GM12873 (cell line): ENCODE data around the gene PCARE.

ENCODE experiments used
- TF ChIP-seq, protein P1 (sequence below): IDR thresholded peaks from 2 replicates; pipeline ENCODE4 v1.5.1; 2012; ENCODE audit warnings: low read depth, mild to moderate bottlenecking, moderate library complexity, low read length, control low read depth; ENCODE audit not compliant: insufficient read depth; ENCODE audit errors: missing control alignments

PCARE gene

DNA sequence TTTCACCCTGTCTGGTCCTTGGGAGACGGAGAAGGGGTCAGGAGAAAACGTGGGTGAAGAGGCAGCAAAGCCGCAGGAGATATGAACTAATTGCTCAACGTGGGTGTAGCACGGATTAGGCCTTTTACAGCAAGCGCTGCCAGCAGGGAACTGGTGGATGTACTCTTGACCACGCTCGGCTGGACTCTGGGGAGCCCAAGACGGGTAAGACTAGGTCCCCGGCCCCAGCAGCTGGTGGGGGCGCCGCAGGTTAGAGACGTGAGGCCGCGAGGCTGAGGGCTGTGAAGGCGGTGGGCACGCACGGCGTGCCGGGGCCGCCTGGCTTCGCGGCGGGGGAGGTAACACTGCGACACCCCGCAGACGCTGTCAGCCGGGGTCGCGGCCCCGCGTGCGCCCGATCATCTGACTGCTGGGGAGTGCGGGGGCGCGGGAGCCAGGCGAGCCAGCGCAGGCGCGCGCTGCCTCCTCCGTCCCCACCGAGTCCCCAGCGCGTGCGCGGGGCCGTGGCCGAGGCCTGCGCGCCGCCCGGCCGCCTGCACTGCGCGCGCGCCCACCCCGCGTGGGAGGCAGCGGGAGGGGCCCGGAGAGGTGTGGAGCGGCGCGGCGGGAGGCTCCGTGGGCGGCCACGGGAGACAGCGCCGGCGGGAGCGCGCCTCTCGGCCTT lies 40.8 kb upstream of the PCARE start, which contains the start of gene CLIP4:
Gene CLIP4 (plus strand): TSS at position 470 of the 664 bp plus-strand sequence. CDS start 5,974 bp downstream, outside the sequence.
- TF ChIP-seq, protein P1, sequence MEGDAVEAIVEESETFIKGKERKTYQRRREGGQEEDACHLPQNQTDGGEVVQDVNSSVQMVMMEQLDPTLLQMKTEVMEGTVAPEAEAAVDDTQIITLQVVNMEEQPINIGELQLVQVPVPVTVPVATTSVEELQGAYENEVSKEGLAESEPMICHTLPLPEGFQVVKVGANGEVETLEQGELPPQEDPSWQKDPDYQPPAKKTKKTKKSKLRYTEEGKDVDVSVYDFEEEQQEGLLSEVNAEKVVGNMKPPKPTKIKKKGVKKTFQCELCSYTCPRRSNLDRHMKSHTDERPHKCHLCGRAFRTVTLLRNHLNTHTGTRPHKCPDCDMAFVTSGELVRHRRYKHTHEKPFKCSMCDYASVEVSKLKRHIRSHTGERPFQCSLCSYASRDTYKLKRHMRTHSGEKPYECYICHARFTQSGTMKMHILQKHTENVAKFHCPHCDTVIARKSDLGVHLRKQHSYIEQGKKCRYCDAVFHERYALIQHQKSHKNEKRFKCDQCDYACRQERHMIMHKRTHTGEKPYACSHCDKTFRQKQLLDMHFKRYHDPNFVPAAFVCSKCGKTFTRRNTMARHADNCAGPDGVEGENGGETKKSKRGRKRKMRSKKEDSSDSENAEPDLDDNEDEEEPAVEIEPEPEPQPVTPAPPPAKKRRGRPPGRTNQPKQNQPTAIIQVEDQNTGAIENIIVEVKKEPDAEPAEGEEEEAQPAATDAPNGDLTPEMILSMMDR = no peak

- TF ChIP-seq, protein P1 = no peak
These were observed 40.2 kb upstream of the PCARE start for GRCh38 chr2:29114586-29114945.

DNA sequence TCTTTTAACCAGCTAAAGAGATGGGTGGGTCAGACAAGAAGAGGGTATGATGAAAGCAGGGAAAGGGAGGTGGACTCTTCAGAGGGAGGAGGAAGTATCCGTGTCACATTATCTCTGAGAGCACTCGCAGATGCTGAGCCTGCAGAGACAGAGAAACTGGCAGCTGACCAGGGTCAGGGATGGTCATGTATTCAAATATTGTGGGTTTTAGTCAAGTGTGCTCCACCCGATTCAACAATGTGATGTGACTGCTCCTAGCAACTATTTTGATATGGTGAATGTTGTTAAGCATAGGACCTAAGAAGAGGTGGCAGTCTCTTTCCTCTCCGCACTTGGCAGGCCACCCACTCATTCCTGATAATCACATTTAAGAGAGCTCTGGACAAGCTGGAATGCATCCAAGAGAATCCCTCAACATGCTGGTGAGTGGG lies 39.6 kb upstream of the PCARE start:
- TF ChIP-seq, protein P1 = no peak

DNA sequence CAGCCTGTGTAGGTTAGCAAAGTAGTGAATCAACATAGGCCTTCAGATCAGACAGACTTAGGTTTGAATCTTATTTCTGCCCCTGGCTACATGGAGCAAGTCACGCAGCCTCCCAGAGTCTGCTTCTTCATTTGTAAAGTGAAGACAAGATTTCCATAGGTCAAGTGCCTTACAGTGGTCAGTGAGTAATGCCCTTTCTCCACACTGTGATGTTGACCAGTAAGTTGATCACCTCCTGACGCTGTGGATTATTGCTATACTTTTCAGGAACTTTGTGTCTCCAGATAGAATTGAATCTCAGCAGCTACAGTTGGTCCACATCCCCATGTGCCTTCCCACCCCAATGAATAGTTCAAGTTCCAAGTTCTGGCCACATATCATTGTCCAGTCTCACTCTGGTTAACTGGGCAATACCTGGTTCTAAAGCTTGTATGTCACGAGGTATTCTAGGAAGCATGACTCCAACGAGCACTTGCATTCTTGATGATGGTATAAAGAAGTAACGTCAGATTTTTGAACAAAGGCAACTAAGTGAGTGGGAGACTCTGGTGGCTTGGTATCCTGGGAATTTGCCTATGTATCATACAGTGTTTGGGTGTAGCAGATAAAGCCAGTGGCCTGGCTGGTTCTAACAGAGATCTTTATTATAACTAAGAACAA lies 38.8 kb upstream of the PCARE start:
- TF ChIP-seq, protein P1 = no peak

GRCh38 chr2:29112379-29112778 lies 38.1 kb upstream of the PCARE start:
- TF ChIP-seq, protein P1 = no peak

DNA sequence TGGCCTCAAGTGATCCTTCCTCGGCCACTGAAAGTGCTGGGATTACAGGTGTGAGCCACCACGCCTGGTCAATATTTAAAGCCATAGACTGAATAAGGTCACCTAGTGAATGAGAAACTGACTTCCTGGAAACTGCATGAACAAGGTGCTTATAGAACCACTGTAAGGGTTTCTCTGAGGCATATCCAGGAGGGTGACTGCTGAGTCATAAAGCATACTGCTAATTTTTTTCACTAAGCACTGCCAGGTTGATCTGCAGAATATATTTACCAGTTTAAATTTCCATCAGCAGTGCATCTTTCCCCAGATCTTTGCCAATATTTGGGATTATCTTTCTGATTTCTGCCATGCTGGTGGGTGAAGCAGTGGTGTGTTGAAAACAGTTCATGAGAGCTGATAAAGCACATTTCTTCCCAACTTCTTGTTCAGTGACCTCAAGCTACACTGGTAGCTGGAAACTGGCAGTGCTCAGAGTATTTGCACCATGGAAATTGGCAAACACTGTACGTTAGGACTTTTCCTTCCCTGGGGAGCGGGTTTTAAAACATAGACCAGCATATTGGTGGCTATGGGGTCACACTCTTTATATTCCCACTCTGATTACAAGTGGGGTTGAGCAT lies 36.7 kb upstream of the PCARE start:
- TF ChIP-seq, protein P1 = no peak

GRCh38 chr2:29109246-29109645 lies 34.9 kb upstream of the PCARE start:
- TF ChIP-seq, protein P1 = no peak
